C4-2B (cell line): ENCODE data around the gene NT5C3B.
"Not testable (repeated sequence)": the region's sequence is repeated elsewhere in the genome, so short reads cannot be mapped to it uniquely, and the experiment has no call there.

Source experiments
- H3K27ac ChIP-seq: fragments of 450-650 bp; 2 replicates; pipeline ENCODE4 v1.5.1; 2017
- ZFX ChIP-seq: fragments of 450-650 bp; IDR thresholded peaks from 2 replicates; pipeline ENCODE4 v1.6.1; 2017
- TF ChIP-seq, protein P1 (sequence below): fragments of 450-650 bp; conservative IDR thresholded peaks from 2 replicates; pipeline ENCODE4 v1.5.1; 2017; ENCODE audit warnings: mild to moderate bottlenecking

NT5C3B gene

DNA sequence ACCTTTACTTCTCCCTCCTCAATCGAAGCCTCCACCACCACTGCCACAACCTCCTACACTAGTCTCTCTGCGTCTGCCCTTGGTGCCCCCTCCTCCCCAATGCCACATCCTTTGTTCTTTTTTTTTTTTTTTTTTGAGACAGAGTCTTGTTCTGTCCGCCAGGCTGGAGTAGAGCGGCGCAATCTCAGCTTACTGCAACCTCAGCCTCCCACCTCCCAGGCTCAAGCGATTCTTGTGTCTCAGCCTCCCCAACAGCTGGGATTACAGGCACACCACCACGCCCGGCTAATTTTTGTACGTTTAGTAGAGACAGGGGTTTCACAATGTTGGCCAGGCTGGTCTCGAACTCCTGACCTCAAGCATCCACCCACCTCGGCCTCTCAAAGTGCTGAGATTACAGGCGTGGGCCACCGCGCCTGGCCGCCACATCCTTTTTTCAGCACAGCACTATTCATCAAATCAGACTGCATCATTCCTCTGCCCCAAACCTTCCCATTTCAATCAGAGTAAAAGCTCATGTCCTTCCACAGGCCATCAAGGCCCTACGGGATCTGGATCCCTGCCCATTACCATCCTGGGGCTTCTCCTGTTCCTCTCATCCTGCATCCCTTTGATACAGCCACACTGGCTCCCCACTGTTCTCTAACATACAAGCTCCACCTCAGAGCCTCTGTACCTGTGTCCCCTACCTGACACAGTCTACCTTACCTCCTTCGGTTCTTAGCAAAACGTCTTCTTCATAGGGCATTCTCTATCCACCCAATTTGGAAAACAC lies 27.2 kb upstream of the NT5C3B start:
- no peak for TF ChIP-seq ZFX
- TF ChIP-seq, protein P1, sequence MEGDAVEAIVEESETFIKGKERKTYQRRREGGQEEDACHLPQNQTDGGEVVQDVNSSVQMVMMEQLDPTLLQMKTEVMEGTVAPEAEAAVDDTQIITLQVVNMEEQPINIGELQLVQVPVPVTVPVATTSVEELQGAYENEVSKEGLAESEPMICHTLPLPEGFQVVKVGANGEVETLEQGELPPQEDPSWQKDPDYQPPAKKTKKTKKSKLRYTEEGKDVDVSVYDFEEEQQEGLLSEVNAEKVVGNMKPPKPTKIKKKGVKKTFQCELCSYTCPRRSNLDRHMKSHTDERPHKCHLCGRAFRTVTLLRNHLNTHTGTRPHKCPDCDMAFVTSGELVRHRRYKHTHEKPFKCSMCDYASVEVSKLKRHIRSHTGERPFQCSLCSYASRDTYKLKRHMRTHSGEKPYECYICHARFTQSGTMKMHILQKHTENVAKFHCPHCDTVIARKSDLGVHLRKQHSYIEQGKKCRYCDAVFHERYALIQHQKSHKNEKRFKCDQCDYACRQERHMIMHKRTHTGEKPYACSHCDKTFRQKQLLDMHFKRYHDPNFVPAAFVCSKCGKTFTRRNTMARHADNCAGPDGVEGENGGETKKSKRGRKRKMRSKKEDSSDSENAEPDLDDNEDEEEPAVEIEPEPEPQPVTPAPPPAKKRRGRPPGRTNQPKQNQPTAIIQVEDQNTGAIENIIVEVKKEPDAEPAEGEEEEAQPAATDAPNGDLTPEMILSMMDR = no peak
- no peak overlapping the region for H3K27ac ChIP-seq

DNA sequence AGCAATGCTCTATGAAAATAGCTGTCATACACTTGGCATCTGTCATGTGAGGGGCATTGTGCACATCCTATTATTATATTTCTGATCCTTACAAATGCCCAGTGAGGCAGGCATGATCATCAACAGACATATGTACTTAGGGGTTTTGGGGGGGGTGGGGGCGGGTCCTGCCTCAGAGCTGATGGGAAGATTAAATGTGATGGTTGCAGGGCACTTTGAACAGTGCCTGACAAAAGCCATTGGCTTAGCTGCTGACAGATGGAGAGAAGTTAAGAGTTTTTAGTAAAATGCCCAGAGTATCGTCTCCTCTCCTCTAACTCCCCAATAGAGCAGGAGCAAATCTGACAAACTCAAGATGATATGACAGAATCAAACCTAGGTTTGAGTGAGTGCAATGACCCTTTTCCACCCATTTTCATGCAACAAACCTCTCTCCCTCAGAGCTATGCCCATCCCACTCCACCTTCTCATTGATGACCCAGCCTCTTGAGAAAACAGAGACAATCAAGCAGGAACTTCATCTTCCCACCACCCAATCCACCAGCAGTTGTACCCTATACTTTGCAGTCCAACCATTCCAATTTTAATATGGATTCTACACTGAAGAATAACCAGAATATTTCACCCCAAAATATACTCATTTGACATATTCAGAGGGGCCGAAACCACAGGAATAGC lies 24.4 kb upstream of the NT5C3B start:
- TF ChIP-seq, protein P1 = no peak
- TF ChIP-seq ZFX = no peak
- H3K27ac ChIP-seq = no peak overlapping the region

DNA sequence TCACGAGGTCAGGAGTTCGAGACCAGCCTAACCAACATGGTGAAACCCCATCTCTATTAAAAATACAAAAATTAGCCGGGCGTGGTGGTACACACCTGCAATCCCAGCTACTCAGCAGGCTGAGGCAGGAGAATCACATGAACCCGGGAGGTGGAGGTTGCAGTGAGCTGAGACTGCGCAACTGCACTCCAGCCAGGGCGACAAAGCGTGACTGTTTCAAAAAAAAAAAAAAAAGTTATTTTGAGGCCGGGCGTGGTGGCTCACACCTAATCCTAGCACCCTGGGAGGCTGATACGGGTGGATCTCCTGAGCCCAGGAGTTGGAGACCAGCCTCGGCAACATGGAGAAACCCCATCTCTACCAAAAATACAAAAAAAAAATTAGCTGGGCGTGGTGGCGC lies 15.3 kb upstream of the NT5C3B start:
- H3K27ac ChIP-seq = not testable (repeated sequence)

DNA sequence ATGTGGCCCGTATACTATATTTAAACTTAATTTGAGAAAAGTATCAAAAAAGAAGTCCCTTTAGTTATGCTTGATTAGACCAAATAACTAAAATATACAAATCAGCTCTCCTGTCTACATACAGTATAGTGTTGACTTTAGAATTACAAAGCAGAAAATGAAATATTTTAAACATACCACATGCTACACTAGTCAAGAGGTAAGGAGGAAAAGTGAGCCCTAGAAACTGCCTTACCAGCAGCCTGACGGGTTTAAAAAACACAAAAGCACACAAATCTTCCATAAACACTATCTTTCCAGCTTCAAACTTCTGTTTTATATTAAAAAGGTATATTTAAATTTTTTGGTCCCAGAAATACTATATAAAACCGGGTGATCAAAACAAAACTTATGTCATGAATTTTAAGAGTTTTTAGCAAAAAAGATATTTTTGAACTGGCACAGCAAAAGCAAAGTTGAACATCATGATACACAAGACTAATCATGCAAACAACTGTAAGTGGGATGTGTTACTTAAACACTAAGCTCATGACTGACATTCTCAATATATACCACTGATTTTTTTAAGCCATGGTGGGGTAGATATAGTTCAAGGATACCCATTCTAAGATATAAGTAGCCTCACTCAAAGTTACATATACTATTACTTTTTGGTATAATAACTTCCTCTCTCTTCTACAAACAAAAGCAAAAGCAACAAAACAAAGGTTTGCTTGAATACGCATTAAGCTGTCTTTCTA lies 13.4 kb upstream of the NT5C3B start:
- H3K27ac ChIP-seq = no peak overlapping the region
- TF ChIP-seq, protein P1 = no peak
- no peak for TF ChIP-seq ZFX

DNA sequence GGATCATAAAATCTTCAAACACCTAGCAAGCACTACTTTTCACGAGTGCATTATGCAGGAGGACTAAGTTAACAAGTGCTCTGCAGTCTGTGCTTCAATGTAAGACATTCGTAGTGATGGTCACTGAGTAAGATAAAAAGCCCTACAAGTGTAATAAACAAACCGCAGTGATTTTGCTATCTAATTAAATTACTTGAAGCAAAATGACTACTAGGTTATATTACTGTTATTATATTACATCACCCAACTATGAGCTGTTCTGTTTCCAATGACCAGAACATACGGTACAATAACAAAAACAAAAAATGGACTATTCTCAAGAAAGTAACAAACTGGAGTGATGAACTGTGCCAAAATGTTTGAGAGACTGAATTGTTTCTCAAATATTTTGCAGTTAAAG lies 12.8 kb upstream of the NT5C3B start:
- TF ChIP-seq ZFX = no peak
- TF ChIP-seq, protein P1 = no peak
- H3K27ac ChIP-seq = no peak overlapping the region

DNA sequence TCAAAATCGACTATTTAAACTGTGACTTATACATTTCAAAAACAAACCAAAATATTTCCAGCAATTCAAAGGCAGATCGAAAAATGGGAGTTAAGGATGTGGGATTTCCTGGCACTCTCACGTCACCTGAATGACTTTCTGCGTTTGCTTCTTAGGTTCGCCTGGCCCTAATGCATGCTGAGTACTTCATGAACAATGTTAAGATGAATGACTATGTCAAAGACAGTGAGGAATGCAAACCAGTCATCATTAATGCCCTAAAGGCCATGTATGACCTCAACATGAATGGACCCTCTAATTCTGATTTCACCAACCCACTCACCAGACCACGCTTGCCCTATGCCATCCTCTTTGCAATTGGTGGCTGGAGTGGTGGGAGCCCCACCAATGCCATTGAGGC lies 8.9 kb upstream of the NT5C3B start:
- no peak for TF ChIP-seq ZFX
- TF ChIP-seq, protein P1 = no peak

DNA sequence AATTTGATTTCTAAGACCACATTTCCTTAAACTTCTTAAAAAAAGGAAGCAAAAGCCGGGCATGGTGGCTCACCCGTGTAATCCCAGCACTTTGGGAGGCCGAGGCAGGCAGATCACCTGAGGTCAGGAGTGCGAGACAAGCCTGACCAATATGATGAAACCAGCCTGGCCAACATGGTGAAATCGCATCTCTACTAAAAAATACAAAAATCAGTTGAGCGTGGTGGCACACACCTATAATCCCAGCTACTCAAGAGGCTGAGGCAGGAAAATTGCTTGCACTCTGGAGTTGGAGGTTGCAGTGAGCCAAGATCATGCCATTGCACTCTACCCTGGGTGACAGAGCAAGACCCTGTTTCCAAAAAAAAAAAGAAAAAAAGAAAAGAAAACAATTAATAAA lies 4.7 kb upstream of the NT5C3B start:
- H3K27ac ChIP-seq = not testable (repeated sequence)

More for the DNA sequence above, 8.9 kb upstream of the NT5C3B start:
- H3K27ac ChIP-seq = no peak overlapping the region

DNA sequence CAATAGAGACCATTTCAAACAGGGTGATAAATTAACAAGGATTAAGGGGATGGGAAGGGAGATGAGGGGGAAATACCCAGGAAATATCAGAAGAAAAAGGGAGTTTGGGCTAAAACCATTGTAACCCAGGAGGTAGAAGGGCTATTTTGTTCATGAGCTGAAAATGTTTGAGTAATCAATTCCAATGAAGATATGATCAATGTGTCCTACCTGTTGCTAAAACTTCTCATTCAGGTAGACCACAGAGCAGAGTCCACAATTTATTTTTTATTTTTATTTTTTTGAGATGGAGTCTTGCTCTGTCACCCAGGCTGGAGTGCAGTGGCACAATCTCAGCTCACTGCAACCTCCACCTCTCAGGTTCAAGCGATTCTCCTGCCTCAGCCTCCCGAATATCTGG lies 3.4 kb upstream of the NT5C3B start:
- H3K27ac ChIP-seq = not testable (repeated sequence)
